ENCODE results near the gene PNPLA5.

The PNPLA5 gene

GRCh38 chr22:43840431-43840830, 51.4 kb downstream of the PNPLA5 start:
- no peak for DNase-seq

GRCh38 chr22:43839781-43840180, 52.0 kb downstream of the PNPLA5 start:
- no peak for DNase-seq

GRCh38 chr22:43838571-43839307, 53.1 kb downstream of the PNPLA5 start:
- DNase-seq: no peak

DNA sequence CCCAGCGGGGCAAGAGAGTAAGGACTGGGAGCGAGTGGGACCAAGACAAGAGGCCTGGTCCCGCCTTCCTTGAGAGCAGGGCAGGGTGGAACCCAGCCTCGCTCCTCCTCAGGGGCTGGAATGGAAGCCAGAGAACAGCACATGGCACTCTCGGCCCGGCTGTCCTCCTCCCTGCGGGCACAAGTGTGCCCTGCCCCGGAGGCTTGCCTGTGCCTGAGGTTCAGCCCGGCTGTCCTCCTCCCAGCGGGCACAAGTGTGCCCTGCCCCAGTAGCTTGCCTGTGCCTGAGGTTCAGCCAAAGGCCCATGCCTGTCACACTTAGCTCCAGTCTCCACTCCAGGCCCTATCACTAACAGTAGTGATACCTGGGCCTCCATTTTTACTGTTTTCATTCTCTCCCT, 53.7 kb downstream of the PNPLA5 start:
- no peak for DNase-seq

GRCh38 chr22:43837666-43838065, 54.1 kb downstream of the PNPLA5 start:
- DNase-seq: no peak

- no peak for DNase-seq
Measured at GRCh38 chr22:43835736-43836135, 56.1 kb downstream of the PNPLA5 start.

- no peak for DNase-seq
Measured at GRCh38 chr22:43835166-43835565, 56.6 kb downstream of the PNPLA5 start.

- no peak for DNase-seq
Measured at GRCh38 chr22:43833286-43834240, 58.2 kb downstream of the PNPLA5 start.

DNA sequence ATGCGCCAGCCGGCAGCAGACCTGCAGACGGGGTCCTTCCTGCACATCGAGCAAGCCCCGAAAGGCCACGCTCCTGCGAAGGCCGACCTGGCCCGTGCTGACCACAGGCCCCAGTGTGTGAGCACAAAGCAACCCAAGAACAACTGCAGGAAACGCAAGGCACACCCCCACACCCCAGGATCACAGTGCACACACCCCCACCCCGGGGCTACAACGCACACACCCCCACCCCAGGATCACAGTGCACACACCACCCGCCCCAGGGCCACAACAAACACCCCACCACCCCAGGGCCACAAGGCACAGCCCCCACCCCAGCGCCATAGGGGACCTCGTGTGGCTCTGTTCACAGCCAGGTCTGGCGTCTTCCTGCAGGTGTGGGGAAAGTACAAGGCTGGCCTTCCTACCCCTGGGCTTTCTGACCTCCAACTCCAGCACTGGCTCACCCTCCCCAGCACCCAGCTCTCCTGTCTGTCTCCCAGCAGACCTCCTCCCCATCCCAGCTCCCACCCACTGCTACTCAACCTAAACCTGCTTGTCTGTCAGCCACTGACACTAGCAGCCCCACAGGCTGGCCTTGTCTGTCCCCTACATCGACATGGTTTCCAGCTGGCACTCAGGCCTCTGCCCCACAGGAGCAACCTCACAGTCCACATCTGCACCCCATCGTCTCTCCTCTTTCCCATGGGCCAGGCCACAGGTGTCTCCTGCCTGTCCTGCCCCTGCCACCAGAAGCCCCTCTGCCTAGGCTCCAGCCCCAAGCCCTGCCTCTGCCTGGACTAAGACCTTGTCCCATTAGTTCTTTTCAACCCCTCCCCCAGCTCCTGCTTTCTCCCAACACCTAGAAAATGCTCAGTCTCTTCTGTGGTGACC, 59.2 kb downstream of the PNPLA5 start:
- no peak for DNase-seq

DNA sequence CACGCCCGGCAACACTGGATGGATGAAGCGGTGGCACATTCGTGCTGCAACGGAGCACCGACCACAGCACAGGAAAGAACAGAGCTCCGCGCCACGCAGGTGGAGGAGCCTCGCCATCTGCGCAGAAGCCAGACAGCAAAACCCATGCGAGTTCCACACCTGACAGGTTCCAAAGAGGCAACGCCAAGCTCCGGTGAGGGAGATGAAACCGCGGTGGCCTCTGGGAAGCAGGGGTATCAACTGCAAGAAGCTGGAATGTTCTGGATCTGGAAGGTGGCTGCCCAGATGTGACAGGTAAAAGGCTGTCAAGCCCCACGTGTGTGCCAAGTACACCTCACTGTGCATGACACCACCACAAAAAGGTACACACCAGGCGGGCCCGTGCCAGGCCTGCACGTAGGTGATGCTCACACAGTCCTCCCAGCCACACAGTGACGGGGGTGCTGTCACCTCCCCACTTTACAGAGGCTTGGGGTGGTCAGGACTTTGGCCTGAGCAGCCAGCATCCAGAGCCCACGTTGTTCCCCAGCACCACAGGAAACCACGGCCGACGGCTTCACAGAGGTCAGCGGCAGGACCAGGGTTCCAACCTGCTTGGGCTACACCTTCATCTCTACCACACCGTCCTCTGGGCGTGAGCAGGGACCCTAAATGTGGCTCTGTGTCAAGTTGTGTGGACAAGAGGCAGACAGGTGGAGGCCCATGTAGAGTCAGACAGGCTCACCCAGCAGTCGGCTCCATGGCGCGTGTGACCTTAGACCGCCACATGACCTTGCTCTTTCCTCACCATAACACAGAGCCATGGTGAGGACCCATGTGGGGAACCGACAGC, 60.0 kb downstream of the PNPLA5 start:
- no peak for DNase-seq

DNA sequence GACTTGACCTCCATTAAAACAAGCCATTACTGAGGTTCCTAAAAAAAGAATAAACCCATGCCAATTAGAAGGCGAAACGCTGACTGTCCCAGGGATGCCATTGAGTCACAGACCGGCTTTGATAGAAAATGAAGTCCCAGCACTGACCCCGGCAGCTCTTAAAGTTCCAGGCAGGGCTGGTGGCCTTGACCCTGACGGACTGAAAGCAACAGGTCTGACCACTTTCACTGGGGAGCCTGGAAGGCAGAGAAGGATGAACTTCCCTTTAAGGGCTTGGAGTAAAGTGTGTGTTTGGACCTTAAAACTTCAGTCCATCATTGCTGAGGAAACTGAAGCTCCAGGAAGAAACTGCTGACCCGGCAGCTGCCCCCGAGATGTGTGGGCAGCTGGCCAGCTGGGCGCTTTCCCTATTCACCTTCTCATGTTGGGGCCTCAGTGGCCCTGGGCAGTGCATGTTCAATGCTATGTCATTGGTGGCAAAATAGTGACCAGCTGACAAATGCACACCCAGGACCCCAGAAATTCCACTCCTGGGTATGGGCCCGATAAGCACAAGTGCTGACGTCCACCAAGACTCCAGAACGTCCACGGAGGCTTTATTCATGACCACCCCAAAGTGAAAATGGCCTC, 60.8 kb downstream of the PNPLA5 start:
- DNase-seq: no peak

DNA sequence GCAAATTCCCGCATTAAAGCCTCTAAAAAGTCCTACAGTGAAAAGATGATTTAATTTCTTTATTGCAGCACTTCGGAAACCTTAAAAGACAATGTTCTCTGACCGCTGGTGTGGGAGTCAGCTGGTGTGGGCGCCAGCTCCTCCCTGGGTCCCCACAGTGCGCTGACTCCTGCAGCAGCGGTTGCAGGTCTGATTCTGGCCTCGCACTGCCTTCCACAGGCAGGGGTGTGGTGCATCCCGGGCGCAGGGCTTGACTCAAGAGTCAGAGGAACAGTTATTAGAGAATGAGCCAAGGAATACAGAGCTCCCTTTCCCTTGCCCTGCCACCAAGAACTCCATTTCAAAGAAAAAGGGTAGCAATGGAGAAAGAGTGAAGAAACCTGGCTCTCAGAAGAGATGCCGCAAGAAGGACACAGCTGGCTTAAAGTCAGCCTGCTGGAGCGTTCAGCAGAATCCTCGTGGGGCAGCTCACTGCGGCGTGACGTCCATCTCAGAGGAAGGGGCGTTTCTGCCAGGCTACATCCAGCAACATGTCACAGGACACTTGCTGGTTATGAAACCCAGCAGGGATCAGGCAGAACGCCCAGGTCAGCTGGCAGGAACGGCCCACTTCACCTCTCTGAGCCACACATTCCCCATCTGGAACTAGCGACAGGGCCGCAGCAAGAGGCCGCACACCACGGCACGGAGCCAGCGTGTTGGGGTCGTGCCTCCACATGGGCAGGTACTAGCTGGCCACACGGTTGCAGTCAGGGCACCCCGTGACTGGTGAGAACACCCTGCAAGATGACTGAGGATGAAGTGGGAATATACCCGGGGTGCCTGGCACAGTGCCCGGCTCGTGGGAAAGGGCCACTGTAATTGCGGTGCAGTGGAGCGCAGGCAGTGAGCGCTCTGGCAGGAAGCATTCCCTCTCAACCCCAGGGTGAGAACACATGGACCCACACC, 61.6 kb downstream of the PNPLA5 start:
- DNase-seq: no peak
